H9 (cell line): Measurements from ENCODE around the gene FERMT2. TPM values are rescaled to one million over a fixed set of nuclear protein-coding genes. Genes with fewer than 3 reads are reported as not detected.

Experiments
- DNase-seq: peaks from one replicate; pipeline ENCODE4 v3.0.0-alpha.2; 2017
- H2AFZ ChIP-seq: one replicate; pipeline ENCODE4 v1.6.1; 2013; ENCODE audit warnings: mild to moderate bottlenecking, low read length, control low read depth, moderate library complexity
- H2AK5ac ChIP-seq: 2 replicates; pipeline ENCODE4 v1.6.1; 2013; ENCODE audit warnings: low read length, control low read depth, mixed read lengths; ENCODE audit not compliant: insufficient read length
- H2BK120ac ChIP-seq: one replicate; pipeline ENCODE4 v1.6.1; 2013; ENCODE audit warnings: low read depth, mild to moderate bottlenecking, low read length, control low read depth, inconsistent platforms; ENCODE audit not compliant: poor library complexity, severe bottlenecking
- H2BK12ac ChIP-seq: 2 replicates; pipeline ENCODE4 v1.6.1; 2013; ENCODE audit warnings: low read length, control low read depth, mixed read lengths, low read depth; ENCODE audit not compliant: insufficient read length
- H2BK15ac ChIP-seq: 2 replicates; pipeline ENCODE4 v1.6.1; 2013; ENCODE audit warnings: low read depth, low read length, control low read depth
- H2BK20ac ChIP-seq: one replicate; pipeline ENCODE4 v1.6.1; 2013; ENCODE audit warnings: low read depth, mild to moderate bottlenecking, low read length, control low read depth, inconsistent platforms; ENCODE audit not compliant: poor library complexity, severe bottlenecking
- H2BK5ac ChIP-seq: 2 replicates; pipeline ENCODE4 v1.6.1; 2013; ENCODE audit warnings: low read length, control low read depth, mixed read lengths; ENCODE audit not compliant: insufficient read length
- H3K14ac ChIP-seq: 2 replicates; pipeline ENCODE4 v1.6.1; 2013; ENCODE audit warnings: low read length, control low read depth; ENCODE audit not compliant: insufficient read depth
- H3K18ac ChIP-seq: 2 replicates; pipeline ENCODE4 v1.6.1; 2013; ENCODE audit warnings: low read depth, mild to moderate bottlenecking, mixed read lengths, low read length, control low read depth; ENCODE audit not compliant: insufficient read length
- H3K23ac ChIP-seq: 2 replicates; pipeline ENCODE4 v1.6.1; 2013; ENCODE audit warnings: low read length, control low read depth, mixed read lengths, low read depth; ENCODE audit not compliant: insufficient read length
- H3K23me2 ChIP-seq: 2 replicates; pipeline ENCODE4 v1.6.1; 2013; ENCODE audit warnings: low read depth, mild to moderate bottlenecking, mixed read lengths, low read length, control low read depth; ENCODE audit not compliant: insufficient read length, poor library complexity, severe bottlenecking
- H3K27ac ChIP-seq: 2 replicates; pipeline ENCODE4 v1.5.1; 2013; ENCODE audit warnings: low read length, control low read depth, mixed read lengths, low read depth; ENCODE audit not compliant: insufficient read length
- H3K27me3 ChIP-seq: 2 replicates; pipeline ENCODE4 v1.6.1; 2013; ENCODE audit warnings: low read length, control low read depth, inconsistent platforms; ENCODE audit not compliant: insufficient read depth
- H3K4ac ChIP-seq: 2 replicates; pipeline ENCODE4 v1.6.1; 2013; ENCODE audit warnings: low read depth, mild to moderate bottlenecking, control low read depth, inconsistent platforms, low read length, moderate library complexity
- H3K4me1 ChIP-seq: 2 replicates; pipeline ENCODE4 v1.6.1; 2013; ENCODE audit warnings: low read length, control low read depth, inconsistent platforms; ENCODE audit not compliant: insufficient read depth
- H3K4me2 ChIP-seq: 2 replicates; pipeline ENCODE4 v1.6.1; 2013; ENCODE audit warnings: low read length, control low read depth, mixed read lengths; ENCODE audit not compliant: insufficient read length, insufficient read depth
- H3K56ac ChIP-seq: 2 replicates; pipeline ENCODE4 v1.6.1; 2013; ENCODE audit warnings: low read depth, mild to moderate bottlenecking, mixed read lengths, low read length, control low read depth; ENCODE audit not compliant: insufficient read length
- H3K79me1 ChIP-seq: 2 replicates; pipeline ENCODE4 v1.6.1; 2013; ENCODE audit warnings: low read depth, mild to moderate bottlenecking, moderate library complexity, low read length, control low read depth, inconsistent platforms; ENCODE audit not compliant: insufficient read depth, poor library complexity, severe bottlenecking
- H3K79me2 ChIP-seq: 2 replicates; pipeline ENCODE4 v1.6.1; 2013; ENCODE audit warnings: low read length, control low read depth, inconsistent platforms; ENCODE audit not compliant: insufficient read depth
- H3K9ac ChIP-seq: 2 replicates; pipeline ENCODE4 v1.6.1; 2013; ENCODE audit warnings: low read length, control low read depth, mixed read lengths; ENCODE audit not compliant: insufficient read length; ENCODE audit errors: extremely low read depth
- H3K9me3 ChIP-seq: one replicate; pipeline ENCODE4 v1.6.1; 2013; ENCODE audit warnings: low read depth, low read length, inconsistent platforms; ENCODE audit not compliant: control insufficient read depth
- H3T11ph ChIP-seq: one replicate; pipeline ENCODE4 v1.6.1; 2013; ENCODE audit warnings: mild to moderate bottlenecking, low read length, control low read depth, inconsistent platforms
- H4K20me1 ChIP-seq: one replicate; pipeline ENCODE4 v1.6.1; 2013; ENCODE audit not compliant: control insufficient read depth, insufficient read length, insufficient read depth
- H4K5ac ChIP-seq: 2 replicates; pipeline ENCODE4 v1.6.1; 2013; ENCODE audit warnings: low read depth, mild to moderate bottlenecking, mixed read lengths, low read length, control low read depth; ENCODE audit not compliant: insufficient read length
- H4K8ac ChIP-seq: replicated peaks from 2 replicates; pipeline ENCODE4 v1.6.1; 2013; ENCODE audit warnings: low read length, control low read depth, mixed read lengths, low read depth; ENCODE audit not compliant: insufficient read length
- H4K91ac ChIP-seq: 2 replicates; pipeline ENCODE4 v1.6.1; 2013; ENCODE audit warnings: low read depth, mild to moderate bottlenecking, moderate library complexity, mixed read lengths, low read length, control low read depth; ENCODE audit not compliant: insufficient read length
- H3K27ac Mint-ChIP-seq, 3 experiments: 2 replicates in 2 of 3; 3 replicates in 1 of 3; pipeline ENCODE4 v1.8.0; 2020 to 2021; ENCODE audit warnings: mixed read lengths in 3 of 3, mild to moderate bottlenecking in 1 of 3, moderate library complexity in 1 of 3
- H3K27me3 Mint-ChIP-seq: 2 replicates; pipeline ENCODE4 v1.8.0; 2021; ENCODE audit warnings: low read depth, mild to moderate bottlenecking, moderate library complexity, mixed read lengths
- H3K36me3 Mint-ChIP-seq, 3 experiments: 2 replicates in 2 of 3; 3 replicates in 1 of 3; pipeline ENCODE4 v1.8.0; 2020 to 2021; ENCODE audit warnings: low read depth in 3 of 3, mixed read lengths in 3 of 3; ENCODE audit not compliant: insufficient read depth in 1 of 3
- H3K4me1 Mint-ChIP-seq, 2 experiments: 2 replicates each; pipeline ENCODE4 v1.8.0; 2020; ENCODE audit warnings: mixed read lengths in 2 of 2
- H3K4me3 Mint-ChIP-seq, 2 experiments: 2 replicates in 1 of 2; 3 replicates in 1 of 2; pipeline ENCODE4 v1.8.0; 2020 to 2021; ENCODE audit warnings: mild to moderate bottlenecking in 2 of 2, mixed read lengths in 2 of 2, moderate library complexity in 1 of 2
- H3K9me3 Mint-ChIP-seq, 2 experiments: 2 replicates in 1 of 2; 3 replicates in 1 of 2; pipeline ENCODE4 v1.8.0; 2020; ENCODE audit warnings: mild to moderate bottlenecking in 2 of 2, mixed read lengths in 2 of 2, moderate library complexity in 1 of 2
- WGBS: extraction: QIAGEN DNeasy Blood & Tissue Kit; methylation state at CpG from one replicate; pipeline ENCODE4 v1.1.7; 2013; ENCODE audit warnings: missing lambda C conversion rate, low lambda C conversion rate, mixed read lengths; ENCODE audit not compliant: insufficient read length; ENCODE audit errors: extremely low coverage; 5-methylcytosine and 5-hydroxymethylcytosine counted together
- total RNA-seq: library from RNA; stranded (reverse); gene quantifications from 2 replicates; pipeline ENCODE4 v1.2.1, GENCODE V29; 2021
- TF ChIP-seq, protein P1 (sequence below): fragments of 200-600 bp; sonication (generic); conservative IDR thresholded peaks from 3 replicates; pipeline ENCODE4 v1.8.0; 2021; ENCODE audit warnings: antibody characterized with exemption, mild to moderate bottlenecking

The FERMT2 gene
- total RNA-seq, 1 experiment from 2014 or later, result 128 TPM

DNA sequence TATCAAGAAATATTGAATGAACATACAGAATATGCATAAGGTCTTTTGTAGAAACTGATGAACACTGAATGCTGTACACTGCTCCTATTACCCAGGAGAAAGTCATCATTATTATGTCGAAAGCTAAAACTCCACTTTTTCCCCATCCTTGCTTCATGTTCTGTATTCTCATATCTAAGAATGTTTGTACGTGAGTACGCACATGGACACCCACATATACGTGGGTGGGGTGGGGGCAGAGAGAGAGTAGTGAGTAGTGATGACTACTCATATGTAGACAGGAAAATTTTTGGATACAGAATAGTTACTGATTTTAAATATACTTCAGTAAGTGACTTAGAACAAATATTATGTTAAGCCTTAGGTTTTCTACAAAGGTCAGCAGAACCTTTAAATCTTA lies 75.1 kb downstream of the FERMT2 start:
- Mint-ChIP-seq H3K36me3 (peaks cover 18 to 66% (median 54%) of the 10 kb centered on the region in 3 experiments; a peak in 6 of 7 replicates), H3K27ac (peak overlapping the region in 2 of 3 experiments; percentile 28 to 37; a peak in 2 of 7 replicates), H3K4me1 (peaks cover 43 to 54% of the 10 kb centered on the region in 2 experiments), H3K4me3 (no peak overlapping the region), H3K27me3 (no peaks in the 10 kb centered on the region), H3K9me3 (no peaks in the 10 kb centered on the region)
- H4K8ac ChIP-seq, result no peak overlapping the region
- H4K20me1 ChIP-seq, result no peaks in the 10 kb centered on the region
- H2BK15ac ChIP-seq, result no peak overlapping the region
- no peak overlapping the region for H3K18ac ChIP-seq
- H2AK5ac ChIP-seq, result no peak overlapping the region
- no peak overlapping the region for H3K4me2 ChIP-seq
- H4K5ac ChIP-seq, result no peak overlapping the region
- no peak overlapping the region for H3K4ac ChIP-seq
- no peak overlapping the region for H2BK5ac ChIP-seq
- no peak overlapping the region for H3K27ac ChIP-seq
- WGBS, result no CpG with 5 or more reads among the region's 4 CpGs
- H3K4me1 ChIP-seq, result peaks cover 6% of the 10 kb centered on the region; the same call in 1 of the 2 replicates
- no peak overlapping the region for H4K91ac ChIP-seq
- H3K79me1 ChIP-seq, result no peaks in the 10 kb centered on the region
- H3K79me2 ChIP-seq, result no peaks in the 10 kb centered on the region
- DNase-seq, result no peak
- no peaks in the 10 kb centered on the region for H3K27me3 ChIP-seq
- no peak overlapping the region for H3K9ac ChIP-seq
- H3K14ac ChIP-seq, result no peak overlapping the region
- H3T11ph ChIP-seq, result no peak overlapping the region
- H2BK12ac ChIP-seq, result no peak overlapping the region
- no peak overlapping the region for H2BK120ac ChIP-seq
- no peak overlapping the region for H3K56ac ChIP-seq
- H3K23me2 ChIP-seq, result no peaks in the 10 kb centered on the region
- H2AFZ ChIP-seq, result no peak overlapping the region
- H3K9me3 ChIP-seq, result no peaks in the 10 kb centered on the region
- H3K23ac ChIP-seq, result no peak overlapping the region
- no peak overlapping the region for H2BK20ac ChIP-seq
- TF ChIP-seq, protein P1, sequence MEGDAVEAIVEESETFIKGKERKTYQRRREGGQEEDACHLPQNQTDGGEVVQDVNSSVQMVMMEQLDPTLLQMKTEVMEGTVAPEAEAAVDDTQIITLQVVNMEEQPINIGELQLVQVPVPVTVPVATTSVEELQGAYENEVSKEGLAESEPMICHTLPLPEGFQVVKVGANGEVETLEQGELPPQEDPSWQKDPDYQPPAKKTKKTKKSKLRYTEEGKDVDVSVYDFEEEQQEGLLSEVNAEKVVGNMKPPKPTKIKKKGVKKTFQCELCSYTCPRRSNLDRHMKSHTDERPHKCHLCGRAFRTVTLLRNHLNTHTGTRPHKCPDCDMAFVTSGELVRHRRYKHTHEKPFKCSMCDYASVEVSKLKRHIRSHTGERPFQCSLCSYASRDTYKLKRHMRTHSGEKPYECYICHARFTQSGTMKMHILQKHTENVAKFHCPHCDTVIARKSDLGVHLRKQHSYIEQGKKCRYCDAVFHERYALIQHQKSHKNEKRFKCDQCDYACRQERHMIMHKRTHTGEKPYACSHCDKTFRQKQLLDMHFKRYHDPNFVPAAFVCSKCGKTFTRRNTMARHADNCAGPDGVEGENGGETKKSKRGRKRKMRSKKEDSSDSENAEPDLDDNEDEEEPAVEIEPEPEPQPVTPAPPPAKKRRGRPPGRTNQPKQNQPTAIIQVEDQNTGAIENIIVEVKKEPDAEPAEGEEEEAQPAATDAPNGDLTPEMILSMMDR, result no peak
